GM21367 (cell line): ENCODE results near the gene MAPK8IP2.
"Not testable (repeated sequence)": the region's sequence is repeated elsewhere in the genome, so short reads cannot be mapped to it uniquely, and the experiment has no call there.

Experiments used
- ATAC-seq: cut with Tn5 transposase; IDR thresholded peaks from one replicate; pipeline ENCODE4 v1.9.1; 2021; ENCODE audit not compliant: unreplicated experiment

The MAPK8IP2 gene

DNA sequence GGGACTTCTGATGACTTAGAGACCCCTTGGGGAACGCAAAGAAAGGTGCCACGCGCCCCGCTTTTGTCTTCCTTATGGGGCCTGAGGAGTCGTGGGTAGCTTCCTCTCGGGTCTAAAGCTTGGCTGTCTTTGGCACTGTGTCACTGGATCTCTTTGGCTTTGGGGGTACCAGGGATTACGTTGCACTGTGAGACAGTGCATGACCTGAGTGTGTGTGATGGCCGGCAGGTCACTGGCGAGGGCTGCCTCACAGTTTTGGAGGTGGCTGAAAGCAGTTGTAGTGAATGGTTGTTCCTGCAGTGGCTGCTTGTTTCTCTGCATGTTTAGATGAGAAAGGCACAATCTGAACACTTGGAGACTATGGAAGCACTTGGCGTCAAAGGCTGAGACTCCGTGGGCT, 33.2 kb downstream of the MAPK8IP2 start:
- no peak for ATAC-seq

DNA sequence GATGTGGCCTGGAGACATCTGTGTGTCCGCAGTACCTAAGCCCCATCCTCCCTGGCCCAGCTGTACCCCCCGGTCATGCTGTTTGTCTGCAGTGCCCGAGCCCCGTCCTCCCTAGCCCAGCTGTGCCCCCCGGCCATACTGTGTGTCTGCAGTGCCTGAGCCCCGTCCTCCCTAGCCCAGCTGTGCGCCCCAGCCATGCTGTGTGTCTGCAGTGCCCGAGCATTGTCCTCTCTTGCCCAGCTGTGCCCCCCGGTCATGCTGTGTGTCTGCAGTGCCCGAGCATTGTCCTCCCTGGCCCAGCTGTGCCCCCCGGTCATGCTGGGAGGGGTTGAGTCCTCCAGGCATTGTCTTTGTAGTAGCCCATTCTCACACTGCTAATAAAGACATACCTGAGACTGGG, 35.0 kb downstream of the MAPK8IP2 start:
- ATAC-seq: no peak

GRCh38 chr22:50640296-50640695, 39.7 kb downstream of the MAPK8IP2 start:
- not testable (repeated sequence) for ATAC-seq

GRCh38 chr22:50640857-50641647, 40.5 kb downstream of the MAPK8IP2 start:
- no peak for ATAC-seq

- no peak for ATAC-seq
These were observed 41.4 kb downstream of the MAPK8IP2 start for GRCh38 chr22:50641696-50642607.

DNA sequence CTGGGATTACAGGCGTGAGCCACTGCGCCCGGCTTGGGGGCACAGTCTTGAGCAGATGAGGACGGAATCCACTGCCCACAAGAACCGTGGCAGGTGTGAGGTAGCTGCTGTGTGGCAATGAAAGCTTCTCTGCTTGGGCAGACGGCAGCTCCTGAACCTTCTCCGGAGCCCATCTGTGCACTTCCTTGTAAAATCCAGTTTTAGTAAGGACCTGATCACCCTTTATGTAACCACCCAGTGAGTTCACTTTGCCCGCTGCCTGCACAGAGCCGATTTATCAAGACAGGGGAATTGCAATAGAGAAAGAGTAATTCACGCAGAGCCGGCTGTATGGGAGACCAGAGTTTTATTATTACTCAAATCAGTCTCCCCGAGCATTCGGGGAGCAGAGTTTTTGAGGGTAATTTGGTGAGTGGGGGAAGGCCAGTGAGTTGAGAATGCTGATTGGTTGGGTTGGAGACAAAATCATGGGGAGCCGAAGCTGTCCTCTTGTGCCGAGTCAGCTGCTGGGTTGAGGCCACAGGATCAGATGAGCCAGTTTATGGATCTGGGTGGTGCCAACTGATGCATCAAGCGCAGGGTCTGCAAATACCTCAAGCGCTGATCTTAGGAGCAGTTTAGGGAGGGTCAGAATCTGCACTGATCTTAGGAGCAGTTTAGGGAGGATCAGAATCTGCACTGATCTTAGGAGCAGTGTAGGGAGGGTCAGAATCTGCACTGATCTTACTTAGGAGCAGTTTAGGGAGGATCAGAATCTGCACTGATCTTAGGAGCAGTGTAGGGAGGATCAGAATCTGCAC, 42.6 kb downstream of the MAPK8IP2 start:
- not testable (repeated sequence) for ATAC-seq

DNA sequence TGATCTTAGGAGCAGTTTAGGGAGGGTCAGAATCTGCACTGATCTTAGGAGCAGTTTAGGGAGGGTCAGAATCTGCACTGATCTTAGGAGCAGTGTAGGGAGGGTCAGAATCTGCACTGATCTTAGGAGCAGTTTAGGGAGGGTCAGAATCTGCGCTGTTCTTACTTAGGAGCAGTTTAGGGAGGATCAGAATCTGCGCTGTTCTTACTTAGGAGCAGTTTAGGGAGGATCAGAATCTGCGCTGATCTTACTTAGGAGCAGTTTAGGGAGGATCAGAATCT, 43.2 kb downstream of the MAPK8IP2 start:
- not testable (repeated sequence) for ATAC-seq

- no peak for ATAC-seq
These were observed 52.7 kb downstream of the MAPK8IP2 start for GRCh38 chr22:50653256-50653655.

- ATAC-seq: not testable (repeated sequence)
These were observed 54.1 kb downstream of the MAPK8IP2 start for GRCh38 chr22:50654664-50655063.

- ATAC-seq: no peak
These were observed 55.8 kb downstream of the MAPK8IP2 start for GRCh38 chr22:50656122-50657070.

DNA sequence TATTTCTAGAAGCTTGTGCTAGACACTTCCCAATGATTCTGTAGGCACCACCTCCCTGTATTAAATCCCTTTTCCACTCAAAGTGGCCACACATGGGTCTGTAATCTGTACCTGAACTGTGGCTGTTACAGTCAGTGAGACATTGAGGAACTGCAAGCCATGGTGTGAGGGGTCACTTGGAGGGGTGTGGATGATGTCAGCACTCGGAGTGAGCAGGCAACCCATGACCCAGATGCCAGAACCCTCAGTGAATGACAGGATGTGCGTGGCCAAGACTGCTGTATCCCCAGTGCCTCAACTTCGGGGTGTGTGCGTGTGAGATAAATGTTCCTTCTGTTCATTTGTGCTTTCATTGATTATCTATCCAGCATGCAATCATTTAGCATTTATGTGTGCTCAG, 57.3 kb downstream of the MAPK8IP2 start:
- ATAC-seq: no peak

- ATAC-seq: not testable (repeated sequence)
These were observed 59.1 kb downstream of the MAPK8IP2 start for GRCh38 chr22:50659711-50660110.

- no peak for ATAC-seq
These were observed 59.7 kb downstream of the MAPK8IP2 start for GRCh38 chr22:50660306-50660705.
